Cardiac muscle cell (in vitro differentiated cells and primary cell): ENCODE measurements around the gene KIDINS220. TPM values are rescaled to one million over a fixed set of nuclear protein-coding genes. Genes with fewer than 3 reads are reported as not detected.

Experiments used
- DNase-seq, 2 donors: peaks; one replicate each; pipeline versions ENCODE4 v3.0.0 to v3.0.0-alpha.2; 2010 to 2017; ENCODE audit warnings: low read depth in 1 of 2, low spot score in 1 of 2
- H3K27ac ChIP-seq: fragments of 200-600 bp; sonication (generic); 2 replicates; pipeline ENCODE4 v1.5.1; 2016
- H3K27me3 ChIP-seq: fragments of 200-600 bp; sonication (generic); 2 replicates; pipeline ENCODE4 v1.6.0; 2016; ENCODE audit warnings: control low read depth
- H3K36me3 ChIP-seq: fragments of 200-600 bp; sonication (generic); 2 replicates; pipeline ENCODE4 v1.5.1; 2016; ENCODE audit warnings: control low read depth
- H3K4me1 ChIP-seq: fragments of 200-600 bp; sonication (generic); 2 replicates; pipeline ENCODE4 v1.8.1; 2017; ENCODE audit warnings: low read depth, mild to moderate bottlenecking, mixed run types
- H3K4me3 ChIP-seq: fragments of 200-600 bp; sonication (generic); 2 replicates; pipeline ENCODE4 v1.5.1; 2016; ENCODE audit warnings: mild to moderate bottlenecking
- H3K9me3 ChIP-seq: fragments of 200-600 bp; sonication (generic); 2 replicates; pipeline ENCODE4 v1.5.1; 2017; ENCODE audit warnings: low read depth, mild to moderate bottlenecking, control low read depth
- CTCF ChIP-seq: IDR thresholded peaks from 2 replicates; pipeline ENCODE4 v1.5.1; 2012; ENCODE audit warnings: low read depth, mild to moderate bottlenecking, low read length
- polyA plus RNA-seq: library from polyadenylated mRNA; unstranded; fragments of >200 nt; fragmentation: Nextera tagmentation; extraction: Ambion mirVana; gene quantifications from 2 replicates; pipeline ENCODE4 v1.2.1, GENCODE V29; 2016
- total RNA-seq: library from RNA; depleted of rRNA; stranded (reverse); fragments of >200 nt; gene quantifications from 2 replicates; pipeline ENCODE4 v1.2.3, GENCODE V29; 2016

KIDINS220 gene
- total and polyA plus RNA-seq, 2 experiments from 2014 or later, result 43.0 to 127 TPM

- Histone ChIP-seq H3K27me3 (no peaks in the 10 kb centered on the region), H3K4me1 (peaks cover 41% of the 10 kb centered on the region), H3K4me3 (no peak overlapping the region), H3K36me3 (no peaks in the 10 kb centered on the region), H3K9me3 (no peaks in the 10 kb centered on the region), H3K27ac (no peak overlapping the region)
- no peak for DNase-seq
- no peak for TF ChIP-seq CTCF
Measured at GRCh38 chr2:8853426-8853825, 16.0 kb upstream of the KIDINS220 start.

GRCh38 chr2:8851811-8852560 lies 14.6 kb upstream of the KIDINS220 start:
- no peak for TF ChIP-seq CTCF
- no peaks in the 10 kb centered on the region for H3K36me3 ChIP-seq
- H3K4me3 ChIP-seq, result no peak overlapping the region
- H3K4me1 ChIP-seq, result peaks cover 31% of the 10 kb centered on the region
- H3K27ac ChIP-seq, result no peak overlapping the region
- no peaks in the 10 kb centered on the region for H3K27me3 ChIP-seq
- no peaks in the 10 kb centered on the region for H3K9me3 ChIP-seq
- peak; percentile 23 to 35 for DNase-seq

GRCh38 chr2:8850845-8851487 lies 13.6 kb upstream of the KIDINS220 start:
- no peak for TF ChIP-seq CTCF
- H3K27me3 ChIP-seq, result no peaks in the 10 kb centered on the region
- DNase-seq, result no peak
- no peaks in the 10 kb centered on the region for H3K36me3 ChIP-seq
- no peak overlapping the region for H3K27ac ChIP-seq
- H3K9me3 ChIP-seq, result no peaks in the 10 kb centered on the region
- H3K4me3 ChIP-seq, result no peak overlapping the region
- H3K4me1 ChIP-seq, result peaks cover 31% of the 10 kb centered on the region

- peaks cover 21% of the 10 kb centered on the region for H3K4me1 ChIP-seq
- no peak overlapping the region for H3K4me3 ChIP-seq
- peak in 1 of 2 donors; percentile 57 for DNase-seq
- TF ChIP-seq CTCF, result no peak
- no peaks in the 10 kb centered on the region for H3K27me3 ChIP-seq
- H3K9me3 ChIP-seq, result no peaks in the 10 kb centered on the region
- H3K27ac ChIP-seq, result no peak overlapping the region
- H3K36me3 ChIP-seq, result no peaks in the 10 kb centered on the region
Measured at GRCh38 chr2:8849327-8849726, 11.9 kb upstream of the KIDINS220 start.

- no peak for DNase-seq
- Histone ChIP-seq H3K27me3 (no peaks in the 10 kb centered on the region), H3K36me3 (no peaks in the 10 kb centered on the region), H3K9me3 (no peaks in the 10 kb centered on the region), H3K4me3 (no peak overlapping the region), H3K27ac (no peak overlapping the region), H3K4me1 (peaks cover 13% of the 10 kb centered on the region)
- TF ChIP-seq CTCF, result no peak
Measured at GRCh38 chr2:8848328-8849100, 11.1 kb upstream of the KIDINS220 start.
